Ishikawa (cell line): Measurements from ENCODE around the gene ZFP3.

ENCODE experiments used
- CEBPB ChIP-seq: IDR thresholded peaks from 2 replicates; pipeline ENCODE4 v1.6.1; 2012
- CREB1 ChIP-seq: IDR thresholded peaks from 2 replicates; pipeline ENCODE4 v1.6.1; 2012; ENCODE audit warnings: low read depth
- EGR1 ChIP-seq: IDR thresholded peaks from 2 replicates; pipeline ENCODE4 v1.6.1; 2012
- EP300 ChIP-seq: IDR thresholded peaks from 2 replicates; pipeline ENCODE4 v1.6.1; 2012; ENCODE audit warnings: borderline replicate concordance
- FOXM1 ChIP-seq: IDR thresholded peaks from 2 replicates; pipeline ENCODE4 v1.6.1; 2012; ENCODE audit warnings: low read depth, borderline replicate concordance
- NFIC ChIP-seq: IDR thresholded peaks from 2 replicates; pipeline ENCODE4 v1.6.1; 2012
- RAD21 ChIP-seq: IDR thresholded peaks from 2 replicates; pipeline ENCODE4 v1.6.1; 2012; ENCODE audit warnings: low read depth
- TAF1 ChIP-seq: IDR thresholded peaks from 2 replicates; pipeline ENCODE4 v1.6.1; 2012; ENCODE audit warnings: low read depth, mild to moderate bottlenecking
- TCF12 ChIP-seq: IDR thresholded peaks from 2 replicates; pipeline ENCODE4 v1.6.1; 2012; ENCODE audit warnings: low read depth
- TEAD4 ChIP-seq: IDR thresholded peaks from 2 replicates; pipeline ENCODE4 v1.6.1; 2012
- USF1 ChIP-seq: IDR thresholded peaks from 2 replicates; pipeline ENCODE4 v1.6.1; 2012
- YY1 ChIP-seq: IDR thresholded peaks from 2 replicates; pipeline ENCODE4 v1.6.1; 2012; ENCODE audit warnings: low read depth
- ZBTB7A ChIP-seq: IDR thresholded peaks from 2 replicates; pipeline ENCODE4 v1.6.1; 2012; ENCODE audit warnings: low read depth
- TF ChIP-seq, protein P1 (sequence below): IDR thresholded peaks from 2 replicates; pipeline ENCODE4 v1.6.1; 2012
- TF ChIP-seq, protein P2 (sequence below): IDR thresholded peaks from 2 replicates; pipeline ENCODE4 v1.6.1; 2012; ENCODE audit warnings: low read depth, mild to moderate bottlenecking

Gene ZFP3

DNA sequence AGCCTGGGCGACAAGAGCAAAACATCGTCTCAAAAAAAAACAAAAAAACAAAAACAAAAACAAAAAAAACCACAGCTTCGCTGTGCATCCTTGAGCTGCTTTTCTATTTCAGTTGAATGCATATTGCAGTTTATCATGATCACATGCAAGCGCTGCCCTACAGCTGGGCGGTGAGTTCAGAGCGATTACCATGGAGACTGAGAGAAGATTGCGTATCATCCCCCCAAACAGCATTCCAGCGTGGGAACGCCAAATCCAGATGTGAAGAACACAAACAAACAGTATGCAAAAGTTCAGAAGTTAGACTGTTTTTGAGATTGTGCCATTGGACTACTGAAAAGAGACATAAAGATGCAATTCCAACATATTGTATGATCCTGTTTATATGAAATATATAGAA lies 28.0 kb upstream of the ZFP3 start:
- TF ChIP-seq ZBTB7A (no peak), USF1 (no peak), CEBPB (no peak), YY1 (no peak)
- TF ChIP-seq, protein P1, sequence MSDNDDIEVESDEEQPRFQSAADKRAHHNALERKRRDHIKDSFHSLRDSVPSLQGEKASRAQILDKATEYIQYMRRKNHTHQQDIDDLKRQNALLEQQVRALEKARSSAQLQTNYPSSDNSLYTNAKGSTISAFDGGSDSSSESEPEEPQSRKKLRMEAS, result no peak

DNA sequence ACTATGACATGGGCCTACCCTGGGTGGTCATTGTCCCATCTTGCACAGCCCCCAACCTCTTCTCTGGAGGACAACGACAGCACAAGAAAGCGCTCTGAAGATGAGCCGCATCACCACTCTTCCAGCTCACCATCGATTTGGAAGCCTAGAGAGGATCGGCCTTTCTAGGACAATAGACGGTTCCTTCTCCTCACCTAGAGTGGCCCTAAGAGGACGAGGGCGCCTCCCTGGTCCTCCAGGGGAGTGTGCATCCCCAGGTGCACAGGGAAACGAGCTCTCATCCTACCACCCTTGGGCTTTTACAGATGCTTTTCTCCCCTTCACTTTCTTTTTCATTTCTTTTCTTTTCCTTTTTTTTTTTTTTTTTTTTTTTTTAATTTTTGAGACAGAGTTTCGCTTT lies 22.7 kb upstream of the ZFP3 start:
- TF ChIP-seq TCF12 (no peak), CEBPB (no peak), EP300 (no peak), EGR1 (no peak), YY1 (no peak), ZBTB7A (no peak), TEAD4 (no peak), RAD21 (no peak)

DNA sequence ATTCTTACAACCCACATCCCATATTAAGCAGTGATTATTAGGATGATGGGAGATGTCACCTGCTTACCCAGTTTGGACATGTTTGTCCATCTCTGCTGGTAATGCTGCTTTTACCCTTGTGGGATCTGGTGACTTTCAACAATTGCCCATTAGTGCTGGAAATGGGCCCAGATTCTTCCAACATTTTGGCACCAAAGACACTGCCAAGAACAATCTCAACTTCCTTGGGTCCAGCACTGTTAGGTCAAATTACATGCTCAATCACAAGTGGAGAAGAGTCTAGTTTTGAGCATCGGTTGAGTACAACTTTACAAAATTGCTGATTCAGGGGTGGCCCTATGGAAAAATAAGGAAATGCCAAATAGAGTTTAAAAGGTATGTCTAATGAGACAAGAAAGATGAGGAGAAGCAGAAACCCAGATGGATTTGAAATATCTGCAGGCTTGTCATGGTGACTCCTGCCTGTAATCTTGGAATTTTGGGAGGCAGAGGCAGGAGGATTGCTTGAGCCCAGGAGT lies 13.0 kb upstream of the ZFP3 start:
- TF ChIP-seq NFIC, result peak; percentile 77
- no peak for TF ChIP-seq TCF12

DNA sequence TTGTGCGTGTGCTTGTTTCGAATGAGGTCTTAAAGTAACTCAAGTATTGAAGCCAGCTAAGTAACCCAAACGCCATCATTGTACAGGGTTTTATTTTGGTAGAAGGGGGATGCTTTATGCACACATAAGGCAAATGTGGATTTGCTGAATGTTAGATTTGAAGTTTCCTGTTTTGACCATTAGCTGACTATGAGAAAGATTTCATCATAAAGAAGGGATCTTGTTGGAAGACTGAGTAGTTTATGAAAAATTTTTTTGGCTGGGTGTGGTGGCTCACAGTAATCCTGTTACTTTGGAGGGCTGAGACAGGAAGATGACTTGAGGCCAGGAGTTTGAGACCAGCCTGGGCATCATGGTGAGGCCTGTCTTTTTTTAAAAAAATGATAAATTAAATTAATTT lies 10.0 kb upstream of the ZFP3 start:
- TF ChIP-seq CEBPB, result no peak
- no peak for TF ChIP-seq TCF12
- no peak for TF ChIP-seq TEAD4
- TF ChIP-seq, protein P1, result no peak
- no peak for TF ChIP-seq CREB1
- no peak for TF ChIP-seq NFIC
- TF ChIP-seq EGR1, result no peak
- TF ChIP-seq USF1, result no peak
- TF ChIP-seq FOXM1, result no peak
- TF ChIP-seq ZBTB7A, result no peak
- no peak for TF ChIP-seq YY1
- TF ChIP-seq EP300, result no peak
- TF ChIP-seq RAD21, result no peak
- TF ChIP-seq, protein P2, sequence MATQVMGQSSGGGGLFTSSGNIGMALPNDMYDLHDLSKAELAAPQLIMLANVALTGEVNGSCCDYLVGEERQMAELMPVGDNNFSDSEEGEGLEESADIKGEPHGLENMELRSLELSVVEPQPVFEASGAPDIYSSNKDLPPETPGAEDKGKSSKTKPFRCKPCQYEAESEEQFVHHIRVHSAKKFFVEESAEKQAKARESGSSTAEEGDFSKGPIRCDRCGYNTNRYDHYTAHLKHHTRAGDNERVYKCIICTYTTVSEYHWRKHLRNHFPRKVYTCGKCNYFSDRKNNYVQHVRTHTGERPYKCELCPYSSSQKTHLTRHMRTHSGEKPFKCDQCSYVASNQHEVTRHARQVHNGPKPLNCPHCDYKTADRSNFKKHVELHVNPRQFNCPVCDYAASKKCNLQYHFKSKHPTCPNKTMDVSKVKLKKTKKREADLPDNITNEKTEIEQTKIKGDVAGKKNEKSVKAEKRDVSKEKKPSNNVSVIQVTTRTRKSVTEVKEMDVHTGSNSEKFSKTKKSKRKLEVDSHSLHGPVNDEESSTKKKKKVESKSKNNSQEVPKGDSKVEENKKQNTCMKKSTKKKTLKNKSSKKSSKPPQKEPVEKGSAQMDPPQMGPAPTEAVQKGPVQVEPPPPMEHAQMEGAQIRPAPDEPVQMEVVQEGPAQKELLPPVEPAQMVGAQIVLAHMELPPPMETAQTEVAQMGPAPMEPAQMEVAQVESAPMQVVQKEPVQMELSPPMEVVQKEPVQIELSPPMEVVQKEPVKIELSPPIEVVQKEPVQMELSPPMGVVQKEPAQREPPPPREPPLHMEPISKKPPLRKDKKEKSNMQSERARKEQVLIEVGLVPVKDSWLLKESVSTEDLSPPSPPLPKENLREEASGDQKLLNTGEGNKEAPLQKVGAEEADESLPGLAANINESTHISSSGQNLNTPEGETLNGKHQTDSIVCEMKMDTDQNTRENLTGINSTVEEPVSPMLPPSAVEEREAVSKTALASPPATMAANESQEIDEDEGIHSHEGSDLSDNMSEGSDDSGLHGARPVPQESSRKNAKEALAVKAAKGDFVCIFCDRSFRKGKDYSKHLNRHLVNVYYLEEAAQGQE, result no peak
- no peak for TF ChIP-seq TAF1

DNA sequence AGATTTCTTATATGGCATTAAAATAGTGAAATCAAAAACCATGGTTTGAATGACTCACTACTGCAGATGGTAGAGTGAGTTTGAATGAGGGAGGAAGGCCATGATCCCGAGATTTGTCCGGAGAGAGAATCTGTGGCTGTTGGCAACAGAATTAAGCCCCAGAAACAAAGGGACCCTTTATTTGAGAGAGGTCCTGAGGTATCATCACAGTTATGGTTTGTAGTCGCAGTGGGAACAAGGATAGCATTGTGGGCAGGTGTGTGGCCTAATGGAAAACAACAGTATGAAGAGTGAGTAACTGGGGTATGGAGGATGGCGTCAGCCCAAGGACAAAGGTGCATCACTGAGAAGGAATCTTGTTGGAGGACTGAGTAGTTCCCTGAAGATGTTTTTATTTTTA lies 8.5 kb upstream of the ZFP3 start:
- no peak for TF ChIP-seq FOXM1
- no peak for TF ChIP-seq RAD21
- TF ChIP-seq TAF1, result no peak
- no peak for TF ChIP-seq EP300
- no peak for TF ChIP-seq USF1
- TF ChIP-seq, protein P2, result no peak
- no peak for TF ChIP-seq EGR1
- TF ChIP-seq ZBTB7A, result no peak
- TF ChIP-seq, protein P1, result no peak
- no peak for TF ChIP-seq CEBPB
- no peak for TF ChIP-seq YY1
- TF ChIP-seq CREB1, result no peak
- no peak for TF ChIP-seq TEAD4
- TF ChIP-seq TCF12, result no peak
- no peak for TF ChIP-seq NFIC

- TF ChIP-seq YY1 (no peak), TEAD4 (no peak), USF1 (no peak), TCF12 (no peak), EGR1 (no peak), FOXM1 (no peak), CEBPB (no peak), ZBTB7A (no peak), EP300 (no peak), RAD21 (no peak), CREB1 (no peak), TAF1 (no peak), NFIC (no peak)
- TF ChIP-seq, protein P2, result no peak
- TF ChIP-seq, protein P1, result no peak
These were observed 524 bp upstream of the ZFP3 start for GRCh38 chr17:5077781-5078105.
